Caco-2 (cell line): Measurements from ENCODE around the gene CCDC28A. TPM values are rescaled to one million over a fixed set of nuclear protein-coding genes. Genes with fewer than 3 reads are reported as not detected.

ENCODE experiments used
- BruUV-seq: library from RNA; stranded (reverse); fragments of 400-500 nt; replicated peaks from 2 replicates; lab custom pipeline; 2021; lab: Mats Ljungman, UMichigan
- CTCF ChIA-PET: fragments of 300-600 bp; sonication (Branson Sonifier 250); formaldehyde crosslinking; loops from one replicate; lab custom pipeline; 2022; ENCODE audit warnings: antibody characterized with exemption; lab: Charles Lee
- POLR2A ChIA-PET: fragments of 300-600 bp; sonication (Branson Sonifier 250); formaldehyde crosslinking; loops from one replicate; lab custom pipeline; 2022; ENCODE audit warnings: antibody characterized with exemption; lab: Charles Lee
- DNase-seq, 2 experiments: peaks; one replicate each; pipeline versions ENCODE4 v3.0.0 to v3.0.0-alpha.2; 2020 to 2022
- H3K27me3 ChIP-seq: replicated peaks from 2 replicates; pipeline ENCODE4 v1.6.0; 2011; ENCODE audit warnings: low read length; ENCODE audit not compliant: control insufficient read depth, insufficient read depth
- H3K36me3 ChIP-seq: 2 replicates; pipeline ENCODE4 v1.5.1; 2011; ENCODE audit warnings: low read length; ENCODE audit not compliant: control insufficient read depth, insufficient read depth
- H3K4me1 ChIP-seq: fragments of 250-450 bp; sonication (Bioruptor Pico); 2 replicates; pipeline ENCODE4 v1.5.1; 2020; ENCODE audit warnings: mild to moderate bottlenecking
- H3K4me3 ChIP-seq: 2 replicates; pipeline ENCODE4 v1.5.1; 2011; ENCODE audit warnings: low read depth, mild to moderate bottlenecking, control low read depth, low read length
- H3K9me3 ChIP-seq: fragments of 250-450 bp; sonication (Bioruptor Pico); 2 replicates; pipeline ENCODE4 v1.5.1; 2020; ENCODE audit warnings: mild to moderate bottlenecking, moderate library complexity
- H3K27ac Mint-ChIP-seq: one replicate; pipeline ENCODE4 v1.8.0; 2022; ENCODE audit warnings: mixed read lengths; ENCODE audit not compliant: unreplicated experiment
- H3K27me3 Mint-ChIP-seq: one replicate; pipeline ENCODE4 v1.8.0; 2022; ENCODE audit warnings: mixed read lengths; ENCODE audit not compliant: insufficient read depth, unreplicated experiment
- H3K36me3 Mint-ChIP-seq: one replicate; pipeline ENCODE4 v1.8.0; 2022; ENCODE audit warnings: mild to moderate bottlenecking, mixed read lengths; ENCODE audit not compliant: insufficient read depth, unreplicated experiment
- H3K4me1 Mint-ChIP-seq: one replicate; pipeline ENCODE4 v1.8.0; 2022; ENCODE audit warnings: low read depth, mixed read lengths; ENCODE audit not compliant: unreplicated experiment
- H3K4me3 Mint-ChIP-seq: one replicate; pipeline ENCODE4 v1.8.0; 2022; ENCODE audit warnings: mild to moderate bottlenecking, moderate library complexity, mixed read lengths; ENCODE audit not compliant: unreplicated experiment
- H3K9me3 Mint-ChIP-seq: one replicate; pipeline ENCODE4 v1.8.0; 2022; ENCODE audit warnings: mixed read lengths; ENCODE audit not compliant: unreplicated experiment
- CTCF ChIP-seq, 2 experiments: fragments of 200-600 bp in 1 of 2; IDR thresholded peaks; 1 replicate in 1 of 2; 2 replicates in 1 of 2; pipeline versions ENCODE4 v1.5.1 to v1.8.0; 2011 to 2022; ENCODE audit warnings: antibody characterized with exemption in 1 of 2, control low read depth in 1 of 2, inconsistent platforms in 1 of 2, low read depth in 1 of 2, low read length in 1 of 2, mild to moderate bottlenecking in 1 of 2, moderate library complexity in 1 of 2; ENCODE audit not compliant: insufficient read depth in 1 of 2, severe bottlenecking in 1 of 2, unreplicated experiment in 1 of 2
- intact Hi-C: fragments of 100-400 bp; cut with micrococcal nuclease; formaldehyde crosslinking; loops from one replicate; pipeline ENCODE4 v1.10.0; 2022; ENCODE audit not compliant: unreplicated experiment
- total RNA-seq: library from RNA; stranded (reverse); gene quantifications from 2 replicates; pipeline ENCODE4 v1.2.3, GENCODE V29; 2022

CCDC28A gene
- total RNA-seq, 1 experiment from 2014 or later: 10.8 TPM

- no peak overlapping the region for H3K27ac Mint-ChIP-seq
- no peak overlapping the region for H3K4me3 Mint-ChIP-seq
- H3K36me3 Mint-ChIP-seq: no peaks in the 10 kb centered on the region
- peaks cover 15% of the 10 kb centered on the region for H3K4me1 Mint-ChIP-seq
- Histone ChIP-seq H3K36me3 (no peaks in the 10 kb centered on the region), H3K27me3 (no peaks in the 10 kb centered on the region), H3K4me1 (peaks cover 32% of the 10 kb centered on the region), H3K4me3 (no peak overlapping the region), H3K9me3 (no peaks in the 10 kb centered on the region)
- ChIA-PET CTCF (interaction anchor here (0.6 to 1.1 kb wide), 5 partner anchors 15 to 310 kb away, joined by 3 to 8 read pairs (median 4); no protein-coding TSS in a partner anchor), POLR2A (interaction anchor here (0.6 kb wide), 1 partner anchor 176 kb away, joined by 6 read pairs; no protein-coding TSS in a partner anchor)
- no peaks in the 10 kb centered on the region for H3K9me3 Mint-ChIP-seq
- no peaks in the 10 kb centered on the region for H3K27me3 Mint-ChIP-seq
- TF ChIP-seq CTCF (IDR thresholded peaks at IDR 0.05; ENCODE audit: insufficient read depth in 1 of 2, low read depth in 1 of 2, low read length in 1 of 2, severe bottlenecking in 1 of 2, unreplicated experiment in 1 of 2): no peak
- peak in 1 of 2 experiments; percentile 29 for DNase-seq
- no TSS peak for BruUV-seq
- intact Hi-C loops: no loop called here
Observed at GRCh38 chr6:138726066-138726756, 47.4 kb upstream of the CCDC28A start.

GRCh38 chr6:138726757-138727097, 46.8 kb upstream of the CCDC28A start:
- CTCF ChIA-PET: interaction anchor here (0.6 to 1.1 kb wide), 5 partner anchors 16 to 310 kb away, joined by 3 to 8 read pairs (median 4); no protein-coding TSS in a partner anchor

GRCh38 chr6:138727182-138727581, 46.4 kb upstream of the CCDC28A start:
- ChIA-PET CTCF (no interaction called here), POLR2A (no interaction called here)
- Histone ChIP-seq H3K36me3 (no peaks in the 10 kb centered on the region), H3K4me3 (no peak overlapping the region), H3K4me1 (peaks cover 32% of the 10 kb centered on the region), H3K9me3 (no peaks in the 10 kb centered on the region), H3K27me3 (no peaks in the 10 kb centered on the region)
- H3K9me3 Mint-ChIP-seq: no peaks in the 10 kb centered on the region
- no peak overlapping the region for H3K27ac Mint-ChIP-seq
- DNase-seq: no peak
- no peak for TF ChIP-seq CTCF (IDR thresholded peaks at IDR 0.05; ENCODE audit: insufficient read depth in 1 of 2, low read depth in 1 of 2, low read length in 1 of 2, severe bottlenecking in 1 of 2, unreplicated experiment in 1 of 2)
- peaks cover 15% of the 10 kb centered on the region for H3K4me1 Mint-ChIP-seq
- BruUV-seq: no TSS peak
- no peak overlapping the region for H3K4me3 Mint-ChIP-seq
- no peaks in the 10 kb centered on the region for H3K27me3 Mint-ChIP-seq
- intact Hi-C loops: no loop called here
- H3K36me3 Mint-ChIP-seq: no peaks in the 10 kb centered on the region

More at GRCh38 chr6:138726757-138727097, 46.8 kb upstream of the CCDC28A start:
- no peaks in the 10 kb centered on the region for H3K36me3 Mint-ChIP-seq
- no peaks in the 10 kb centered on the region for H3K27me3 ChIP-seq
- peaks cover 32% of the 10 kb centered on the region for H3K4me1 ChIP-seq
- no peak overlapping the region for H3K4me3 Mint-ChIP-seq
- TF ChIP-seq CTCF (IDR thresholded peaks at IDR 0.05; ENCODE audit: insufficient read depth in 1 of 2, low read depth in 1 of 2, low read length in 1 of 2, severe bottlenecking in 1 of 2, unreplicated experiment in 1 of 2): no peak
- H3K36me3 ChIP-seq: no peaks in the 10 kb centered on the region
- no peak for DNase-seq
- no peak overlapping the region for H3K27ac Mint-ChIP-seq
- H3K4me1 Mint-ChIP-seq: peaks cover 15% of the 10 kb centered on the region
- BruUV-seq: no TSS peak
- H3K27me3 Mint-ChIP-seq: no peaks in the 10 kb centered on the region
- POLR2A ChIA-PET: interaction anchor here (0.6 kb wide), 1 partner anchor 176 kb away, joined by 6 read pairs; no protein-coding TSS in a partner anchor
- no peaks in the 10 kb centered on the region for H3K9me3 ChIP-seq
- intact Hi-C loops: no loop called here
- no peaks in the 10 kb centered on the region for H3K9me3 Mint-ChIP-seq
- no peak overlapping the region for H3K4me3 ChIP-seq
